Large intestine (tissue), 3 donors: Measurements from ENCODE around the gene PTPN21. TPM values are rescaled to one million over a fixed set of nuclear protein-coding genes. Genes with fewer than 3 reads are reported as not detected.
A peak's percentile ranks its signal among the peaks of the same experiment; 100 is the strongest.

Experiments used
- DNase-seq, 2 donors: peaks; one replicate each; pipeline versions ENCODE4 v3.0.0 to v3.0.0-alpha.2; 2013
- H3K27ac ChIP-seq: one replicate; pipeline ENCODE4 v1.5.1; 2013; ENCODE audit warnings: low read length
- H3K27me3 ChIP-seq: 2 replicates; pipeline ENCODE4 v1.6.1; 2013; ENCODE audit warnings: low read length; ENCODE audit not compliant: control insufficient read depth, insufficient read depth
- H3K36me3 ChIP-seq: 2 replicates; pipeline ENCODE4 v1.6.1; 2013; ENCODE audit warnings: low read length; ENCODE audit not compliant: control insufficient read depth, insufficient read depth
- H3K4me1 ChIP-seq: one replicate; pipeline ENCODE4 v1.6.1; 2013; ENCODE audit warnings: low read length; ENCODE audit not compliant: control insufficient read depth, insufficient read depth
- H3K4me3 ChIP-seq: one replicate; pipeline ENCODE4 v1.5.1; 2013; ENCODE audit warnings: low read length
- H3K9me3 ChIP-seq: one replicate; pipeline ENCODE4 v1.6.1; 2013; ENCODE audit warnings: mild to moderate bottlenecking, low read depth, low read length, moderate library complexity; ENCODE audit not compliant: control insufficient read depth
- WGBS: methylation state at CpG from one replicate; pipeline ENCODE4 v1.1.5; 2013; ENCODE audit warnings: low lambda C conversion rate; ENCODE audit not compliant: insufficient coverage; 5-methylcytosine and 5-hydroxymethylcytosine counted together
- polyA plus RNA-seq: library from polyadenylated mRNA; unstranded; fragments of 120-200 nt; gene quantifications from one replicate; pipeline ENCODE4 v1.2.1, GENCODE V29; 2013

PTPN21 gene
- polyA plus RNA-seq, 1 donor, result 11.9 TPM

- no CpG with 5 or more reads among the region's 2 CpGs for WGBS
- peaks cover 6% of the 10 kb centered on the region for H3K4me1 ChIP-seq
- no peak overlapping the region for H3K4me3 ChIP-seq
- no peaks in the 10 kb centered on the region for H3K27me3 ChIP-seq
- peaks cover 17% of the 10 kb centered on the region for H3K36me3 ChIP-seq
- no peak for DNase-seq
- H3K27ac ChIP-seq, result no peak overlapping the region
- peaks cover 13% of the 10 kb centered on the region for H3K9me3 ChIP-seq
These were observed 78.0 kb downstream of the PTPN21 start for GRCh38 chr14:88476825-88477224.

GRCh38 chr14:88476214-88476774 is 78.5 kb downstream of the PTPN21 start:
- Histone ChIP-seq H3K36me3 (peaks cover 20% of the 10 kb centered on the region), H3K9me3 (peaks cover 13% of the 10 kb centered on the region), H3K4me3 (no peak overlapping the region), H3K27ac (no peak overlapping the region), H3K27me3 (no peaks in the 10 kb centered on the region), H3K4me1 (peaks cover 6% of the 10 kb centered on the region)
- no CpG with 5 or more reads among the region's 7 CpGs for WGBS
- no peak for DNase-seq

- H3K27ac ChIP-seq, result peak overlapping the region; percentile 38
- DNase-seq, result peak; percentile 59 to 78
- H3K4me3 ChIP-seq, result no peak overlapping the region
- H3K9me3 ChIP-seq, result peaks cover 2% of the 10 kb centered on the region
- H3K36me3 ChIP-seq, result peaks cover 17% of the 10 kb centered on the region
- 25% methylated on average over 1 of the region's 1 CpG for WGBS
- peaks cover 6% of the 10 kb centered on the region for H3K4me1 ChIP-seq
- no peaks in the 10 kb centered on the region for H3K27me3 ChIP-seq
These were observed 81.0 kb downstream of the PTPN21 start for GRCh38 chr14:88473791-88474190.

GRCh38 chr14:88470542-88471440 is 84.0 kb downstream of the PTPN21 start:
- peaks cover 6% of the 10 kb centered on the region for H3K4me1 ChIP-seq
- WGBS, result 100% methylated on average over 1 of the region's 7 CpGs
- H3K36me3 ChIP-seq, result peaks cover 25% of the 10 kb centered on the region
- H3K27me3 ChIP-seq, result no peaks in the 10 kb centered on the region
- H3K9me3 ChIP-seq, result no peaks in the 10 kb centered on the region
- H3K4me3 ChIP-seq, result no peak overlapping the region
- DNase-seq, result no peak
- no peak overlapping the region for H3K27ac ChIP-seq

- Histone ChIP-seq H3K4me1 (no peaks in the 10 kb centered on the region), H3K4me3 (no peak overlapping the region), H3K9me3 (no peaks in the 10 kb centered on the region), H3K27ac (no peak overlapping the region), H3K36me3 (peaks cover 28% of the 10 kb centered on the region), H3K27me3 (no peaks in the 10 kb centered on the region)
- DNase-seq, result no peak
- WGBS, result 80% methylated on average over 1 of the region's 1 CpG
These were observed 86.4 kb downstream of the PTPN21 start for GRCh38 chr14:88468406-88468805.

- Histone ChIP-seq H3K27me3 (no peaks in the 10 kb centered on the region), H3K36me3 (peaks cover 20% of the 10 kb centered on the region), H3K9me3 (no peaks in the 10 kb centered on the region), H3K27ac (no peak overlapping the region), H3K4me3 (no peak overlapping the region), H3K4me1 (no peaks in the 10 kb centered on the region)
- WGBS, result no CpG with 5 or more reads among the region's 4 CpGs
- peak in 1 of 2 donors; percentile 12 for DNase-seq
These were observed 91.5 kb downstream of the PTPN21 start for GRCh38 chr14:88463318-88463717.

- DNase-seq, result no peak
- Histone ChIP-seq H3K4me3 (no peak overlapping the region), H3K27me3 (no peaks in the 10 kb centered on the region), H3K27ac (no peak overlapping the region), H3K36me3 (peaks cover 20% of the 10 kb centered on the region), H3K9me3 (peaks cover 5% of the 10 kb centered on the region), H3K4me1 (no peaks in the 10 kb centered on the region)
- WGBS, result 100% methylated on average over 1 of the region's 2 CpGs
These were observed 99.9 kb downstream of the PTPN21 start for GRCh38 chr14:88454886-88455285.

- H3K36me3 ChIP-seq, result peaks cover 22% of the 10 kb centered on the region
- no peaks in the 10 kb centered on the region for H3K27me3 ChIP-seq
- no peak overlapping the region for H3K27ac ChIP-seq
- peaks cover 5% of the 10 kb centered on the region for H3K9me3 ChIP-seq
- DNase-seq, result no peak
- H3K4me3 ChIP-seq, result no peak overlapping the region
- 100% methylated on average over 1 of the region's 4 CpGs for WGBS
- no peaks in the 10 kb centered on the region for H3K4me1 ChIP-seq
These were observed 102.6 kb downstream of the PTPN21 start for GRCh38 chr14:88452231-88452630.

GRCh38 chr14:88439088-88439487 is 115.7 kb downstream of the PTPN21 start:
- Histone ChIP-seq H3K9me3 (no peaks in the 10 kb centered on the region), H3K36me3 (peaks cover 30% of the 10 kb centered on the region), H3K27me3 (no peaks in the 10 kb centered on the region), H3K27ac (no peak overlapping the region), H3K4me3 (no peak overlapping the region), H3K4me1 (no peaks in the 10 kb centered on the region)
- no CpG with 5 or more reads among the region's 2 CpGs for WGBS
- DNase-seq, result no peak

GRCh38 chr14:88437658-88438057 is 117.1 kb downstream of the PTPN21 start:
- WGBS, result 92% methylated on average over 3 of the region's 5 CpGs
- DNase-seq, result no peak
- Histone ChIP-seq H3K36me3 (peaks cover 30% of the 10 kb centered on the region), H3K4me1 (no peaks in the 10 kb centered on the region), H3K27ac (no peak overlapping the region), H3K4me3 (no peak overlapping the region), H3K9me3 (no peaks in the 10 kb centered on the region), H3K27me3 (no peaks in the 10 kb centered on the region)
